ENCODE data around the gene KCNRG.

Gene KCNRG

DNA sequence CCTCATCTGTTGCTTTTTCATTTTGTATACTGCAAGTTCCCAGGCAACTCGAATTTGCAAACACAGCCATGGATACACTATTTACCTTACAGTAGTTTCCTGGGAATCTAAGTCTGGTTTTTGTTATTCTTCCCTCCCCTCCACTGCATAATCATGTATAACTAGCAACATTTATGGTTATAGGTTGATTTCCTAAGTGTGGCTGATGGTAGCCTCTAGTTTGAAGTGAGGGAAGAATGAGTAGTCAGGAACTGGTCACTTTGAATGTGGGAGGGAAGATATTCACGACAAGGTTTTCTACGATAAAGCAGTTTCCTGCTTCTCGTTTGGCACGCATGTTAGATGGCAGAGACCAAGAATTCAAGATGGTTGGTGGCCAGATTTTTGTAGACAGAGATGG is at the start of gene KCNRG:
Gene KCNRG (plus strand): TSS at position 187 of the 400 bp plus-strand sequence. CDS start 50 bp downstream, at position 237.
- no peak for DNase-seq (ENCODE audit: low spot score)
- TF ChIP-seq, protein P1, sequence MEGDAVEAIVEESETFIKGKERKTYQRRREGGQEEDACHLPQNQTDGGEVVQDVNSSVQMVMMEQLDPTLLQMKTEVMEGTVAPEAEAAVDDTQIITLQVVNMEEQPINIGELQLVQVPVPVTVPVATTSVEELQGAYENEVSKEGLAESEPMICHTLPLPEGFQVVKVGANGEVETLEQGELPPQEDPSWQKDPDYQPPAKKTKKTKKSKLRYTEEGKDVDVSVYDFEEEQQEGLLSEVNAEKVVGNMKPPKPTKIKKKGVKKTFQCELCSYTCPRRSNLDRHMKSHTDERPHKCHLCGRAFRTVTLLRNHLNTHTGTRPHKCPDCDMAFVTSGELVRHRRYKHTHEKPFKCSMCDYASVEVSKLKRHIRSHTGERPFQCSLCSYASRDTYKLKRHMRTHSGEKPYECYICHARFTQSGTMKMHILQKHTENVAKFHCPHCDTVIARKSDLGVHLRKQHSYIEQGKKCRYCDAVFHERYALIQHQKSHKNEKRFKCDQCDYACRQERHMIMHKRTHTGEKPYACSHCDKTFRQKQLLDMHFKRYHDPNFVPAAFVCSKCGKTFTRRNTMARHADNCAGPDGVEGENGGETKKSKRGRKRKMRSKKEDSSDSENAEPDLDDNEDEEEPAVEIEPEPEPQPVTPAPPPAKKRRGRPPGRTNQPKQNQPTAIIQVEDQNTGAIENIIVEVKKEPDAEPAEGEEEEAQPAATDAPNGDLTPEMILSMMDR (IDR thresholded peaks at IDR 0.05; ENCODE audit: extremely low read depth, missing control alignments): no peak

GRCh38 chr13:49967456-49967855 is 47.8 kb upstream of the KCNRG start:
- no peak for DNase-seq (ENCODE audit: low spot score)
- TF ChIP-seq, protein P1 (IDR thresholded peaks at IDR 0.05; ENCODE audit: extremely low read depth, missing control alignments): no peak

DNA sequence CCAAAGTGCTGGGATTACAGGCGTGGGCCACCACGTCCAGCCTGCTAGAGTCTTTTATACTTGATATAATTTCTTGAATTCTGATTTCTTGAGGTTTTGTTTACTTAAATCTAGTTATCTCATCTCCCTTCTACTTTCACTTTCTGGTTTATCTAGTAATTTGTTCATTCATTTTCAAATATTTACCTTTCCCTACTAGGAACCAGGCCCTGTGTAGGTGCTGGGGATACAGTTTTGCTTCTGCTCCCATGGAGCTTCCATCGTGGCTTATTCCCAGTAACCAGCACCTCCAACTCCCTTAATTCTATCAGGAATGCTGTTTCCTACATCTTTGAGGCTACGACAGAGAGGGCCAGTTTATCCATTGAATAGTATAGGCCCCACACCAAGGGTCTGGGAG is 42.5 kb upstream of the KCNRG start:
- no peak for DNase-seq (ENCODE audit: low spot score)
- TF ChIP-seq, protein P1 (IDR thresholded peaks at IDR 0.05; ENCODE audit: extremely low read depth, missing control alignments): no peak

DNA sequence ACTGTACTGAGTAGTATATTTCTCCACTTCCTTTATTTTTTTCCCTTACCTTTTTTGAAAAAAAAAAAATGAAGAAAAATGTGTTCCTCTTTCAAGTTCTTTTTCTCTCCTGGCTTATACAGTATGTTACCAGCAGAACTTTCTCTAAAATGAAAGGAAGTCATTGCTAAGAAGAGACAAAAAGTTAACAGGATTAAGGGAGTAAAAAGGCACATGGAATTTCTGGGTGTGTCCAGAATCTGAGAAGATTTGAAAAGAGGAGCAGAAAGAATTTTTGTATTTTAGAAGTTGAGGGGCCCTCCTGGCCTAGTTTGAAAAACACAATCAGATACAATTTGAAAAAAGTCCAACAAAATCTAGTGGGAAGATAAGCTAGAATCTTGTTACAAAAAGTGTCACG is 39.4 kb upstream of the KCNRG start:
- TF ChIP-seq, protein P1 (IDR thresholded peaks at IDR 0.05; ENCODE audit: extremely low read depth, missing control alignments): no peak
- no peak for DNase-seq (ENCODE audit: low spot score)

GRCh38 chr13:49976314-49977258 is 38.7 kb upstream of the KCNRG start:
- peak; percentile 67 for DNase-seq (ENCODE audit: low spot score)
- TF ChIP-seq, protein P1 (IDR thresholded peaks at IDR 0.05; ENCODE audit: extremely low read depth, missing control alignments): peak; percentile 73

GRCh38 chr13:49977992-49978391 is 37.3 kb upstream of the KCNRG start:
- DNase-seq (ENCODE audit: low spot score): no peak

DNA sequence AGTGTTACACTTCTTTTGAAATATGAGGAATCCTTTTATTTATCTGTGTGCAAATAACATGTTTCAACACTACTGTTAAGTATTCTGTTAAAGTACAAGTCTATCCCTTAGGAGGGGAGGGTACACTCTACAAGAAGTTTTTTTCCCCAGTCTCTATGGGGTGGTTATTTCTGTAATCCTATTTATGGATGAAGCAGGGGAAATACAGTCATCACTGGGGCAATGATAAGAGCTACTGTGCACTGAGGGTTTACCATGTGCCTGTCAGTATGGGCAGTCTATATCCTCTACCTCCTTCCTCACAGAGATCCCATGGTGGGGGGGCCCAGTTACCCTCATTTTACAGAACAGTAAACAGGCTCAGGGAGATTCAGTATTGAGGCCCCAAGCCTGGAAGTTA is 35.0 kb upstream of the KCNRG start:
- TF ChIP-seq, protein P1 (IDR thresholded peaks at IDR 0.05; ENCODE audit: extremely low read depth, missing control alignments): no peak
- no peak for DNase-seq (ENCODE audit: low spot score)

More at GRCh38 chr13:49977992-49978391, 37.3 kb upstream of the KCNRG start:
- TF ChIP-seq, protein P1 (IDR thresholded peaks at IDR 0.05; ENCODE audit: extremely low read depth, missing control alignments): no peak
